ENCODE measurements around the gene DLGAP3. TPM values are rescaled to one million over a fixed set of nuclear protein-coding genes. Genes with fewer than 3 reads are reported as not detected.

The DLGAP3 gene
- total RNA-seq, 4 donors from 2014 or later = 0.55 TPM; not detected in 3

- Histone ChIP-seq H3K4me3 (no peak overlapping the region), H3K9me3 (no peaks in the 10 kb centered on the region), H3K27me3 (peaks cover 20% of the 10 kb centered on the region), H3K4me1 (no peaks in the 10 kb centered on the region), H3K27ac (no peak overlapping the region), H3K36me3 (no peaks in the 10 kb centered on the region)
- no peak for DNase-seq (ENCODE audit: low spot score in 2 of 2)
- WGBS = 94% methylated on average over 10 of the region's 33 CpGs
- no peak for TF ChIP-seq CTCF (IDR thresholded peaks at IDR 0.05)
- no peak for TF ChIP-seq EP300 (IDR thresholded peaks at IDR 0.05)
- no peak for TF ChIP-seq POLR2A (IDR thresholded peaks at IDR 0.05)
- TF ChIP-seq POLR2AphosphoS5 (IDR thresholded peaks at IDR 0.05) = no peak
These were observed 25.0 kb downstream of the DLGAP3 start for GRCh38 chr1:34904236-34905097.

GRCh38 chr1:34901919-34902318 is 27.5 kb downstream of the DLGAP3 start:
- TF ChIP-seq EP300 (IDR thresholded peaks at IDR 0.05) = no peak
- TF ChIP-seq POLR2A (IDR thresholded peaks at IDR 0.05) = no peak
- TF ChIP-seq POLR2AphosphoS5 (IDR thresholded peaks at IDR 0.05) = no peak
- TF ChIP-seq CTCF (IDR thresholded peaks at IDR 0.05) = no peak
- no peaks in the 10 kb centered on the region for H3K9me3 ChIP-seq
- no peak overlapping the region for H3K4me3 ChIP-seq
- 70% methylated on average over 7 of the region's 7 CpGs for WGBS
- no peaks in the 10 kb centered on the region for H3K4me1 ChIP-seq
- H3K27ac ChIP-seq = no peak overlapping the region
- peaks cover 23% of the 10 kb centered on the region for H3K27me3 ChIP-seq
- no peak for DNase-seq (ENCODE audit: low spot score in 2 of 2)
- H3K36me3 ChIP-seq = no peaks in the 10 kb centered on the region

- H3K4me1 ChIP-seq = no peaks in the 10 kb centered on the region
- no peak overlapping the region for H3K4me3 ChIP-seq
- H3K36me3 ChIP-seq = no peaks in the 10 kb centered on the region
- TF ChIP-seq POLR2A (IDR thresholded peaks at IDR 0.05) (no peak), CTCF (IDR thresholded peaks at IDR 0.05) (no peak), EP300 (IDR thresholded peaks at IDR 0.05) (no peak)
- no peak overlapping the region for H3K27ac ChIP-seq
- H3K9me3 ChIP-seq = no peaks in the 10 kb centered on the region
- 77% methylated on average over 13 of the region's 13 CpGs for WGBS
- peaks cover 21% of the 10 kb centered on the region for H3K27me3 ChIP-seq
- DNase-seq (ENCODE audit: low spot score in 2 of 2) = no peak
These were observed 28.5 kb downstream of the DLGAP3 start for GRCh38 chr1:34900775-34901502.

- Histone ChIP-seq H3K27me3 (peaks cover 21% of the 10 kb centered on the region), H3K9me3 (no peaks in the 10 kb centered on the region), H3K27ac (no peak overlapping the region), H3K4me3 (no peak overlapping the region), H3K4me1 (no peaks in the 10 kb centered on the region), H3K36me3 (no peaks in the 10 kb centered on the region)
- WGBS = 96% methylated on average over 15 of the region's 16 CpGs
- no peak for DNase-seq (ENCODE audit: low spot score in 2 of 2)
- TF ChIP-seq CTCF (IDR thresholded peaks at IDR 0.05) (no peak), POLR2A (IDR thresholded peaks at IDR 0.05) (no peak), POLR2AphosphoS5 (IDR thresholded peaks at IDR 0.05) (no peak), EP300 (IDR thresholded peaks at IDR 0.05) (no peak)
These were observed 29.5 kb downstream of the DLGAP3 start for GRCh38 chr1:34899906-34900305.

- Histone ChIP-seq H3K4me3 (no peak overlapping the region), H3K4me1 (no peaks in the 10 kb centered on the region), H3K27me3 (peaks cover 21% of the 10 kb centered on the region), H3K36me3 (no peaks in the 10 kb centered on the region), H3K9me3 (no peaks in the 10 kb centered on the region), H3K27ac (no peak overlapping the region)
- WGBS = 87% methylated on average over 4 of the region's 4 CpGs
- TF ChIP-seq POLR2AphosphoS5 (IDR thresholded peaks at IDR 0.05) (no peak), POLR2A (IDR thresholded peaks at IDR 0.05) (no peak), CTCF (IDR thresholded peaks at IDR 0.05) (no peak), EP300 (IDR thresholded peaks at IDR 0.05) (no peak)
- DNase-seq (ENCODE audit: low spot score in 2 of 2) = no peak
These were observed 30.0 kb downstream of the DLGAP3 start for GRCh38 chr1:34899471-34899870.

Measured in suprapubic skin (tissue), 4 donors.